CD8-positive, alpha-beta memory T cell (primary cell): ENCODE results near the gene WFIKKN1. TPM values are rescaled to one million over a fixed set of nuclear protein-coding genes. Genes with fewer than 3 reads are reported as not detected.

ENCODE experiments used
- CTCF ChIA-PET: fragments of 350-600 bp; sonication (Branson Sonifier 250); formaldehyde crosslinking; loops from one replicate; lab custom pipeline; 2021; ENCODE audit warnings: antibody characterized with exemption; lab: Charles Lee
- POLR2A ChIA-PET: fragments of 350-600 bp; sonication (Branson Sonifier 250); formaldehyde crosslinking; loops from one replicate; lab custom pipeline; 2021; ENCODE audit warnings: antibody characterized with exemption; lab: Charles Lee
- DNase-seq, 5 donors: peaks; one replicate each; pipeline versions ENCODE4 v3.0.0 to v3.0.0-alpha.2; 2020 to 2022; ENCODE audit warnings: mixed read lengths in 1 of 5
- H3K27ac ChIP-seq: one replicate; pipeline ENCODE4 v1.7.0; 2013; ENCODE audit warnings: low read depth, mild to moderate bottlenecking, low read length, moderate library complexity
- H3K27me3 ChIP-seq: 2 replicates; pipeline ENCODE4 v1.7.0; 2013; ENCODE audit warnings: low read length, mild to moderate bottlenecking; ENCODE audit not compliant: insufficient read depth, poor library complexity, severe bottlenecking
- H3K36me3 ChIP-seq: 2 replicates; pipeline ENCODE4 v1.7.0; 2013; ENCODE audit warnings: mild to moderate bottlenecking, low read length, moderate library complexity; ENCODE audit not compliant: insufficient read depth
- H3K4me1 ChIP-seq: 2 replicates; pipeline ENCODE4 v1.7.0; 2013; ENCODE audit warnings: mild to moderate bottlenecking, low read length, moderate library complexity; ENCODE audit not compliant: insufficient read depth
- H3K4me3 ChIP-seq: 2 replicates; pipeline ENCODE4 v1.7.0; 2013; ENCODE audit warnings: mild to moderate bottlenecking, low read length
- H3K9me3 ChIP-seq: 2 replicates; pipeline ENCODE4 v1.7.0; 2013; ENCODE audit warnings: mild to moderate bottlenecking, low read length
- H3K27ac Mint-ChIP-seq, 8 donors: one replicate each; pipeline ENCODE4 v1.8.0; 2020 to 2021; ENCODE audit warnings: mixed read lengths in 8 of 8, mild to moderate bottlenecking in 6 of 8, inconsistent platforms in 3 of 8, moderate library complexity in 3 of 8
- H3K27me3 Mint-ChIP-seq, 2 donors: one replicate each; pipeline ENCODE4 v1.8.0; 2020 to 2021; ENCODE audit warnings: mixed read lengths in 2 of 2, mild to moderate bottlenecking in 1 of 2, moderate library complexity in 1 of 2
- H3K36me3 Mint-ChIP-seq, 3 donors: one replicate each; pipeline ENCODE4 v1.8.0; 2020 to 2021; ENCODE audit warnings: mixed read lengths in 3 of 3, inconsistent platforms in 1 of 3, mild to moderate bottlenecking in 1 of 3
- H3K4me1 Mint-ChIP-seq, 3 donors: one replicate each; pipeline ENCODE4 v1.8.0; 2020 to 2021; ENCODE audit warnings: mixed read lengths in 3 of 3, inconsistent platforms in 1 of 3, mild to moderate bottlenecking in 1 of 3
- H3K4me3 Mint-ChIP-seq, 7 donors: one replicate each; pipeline ENCODE4 v1.8.0; 2020 to 2021; ENCODE audit warnings: mixed read lengths in 7 of 7, mild to moderate bottlenecking in 6 of 7, moderate library complexity in 4 of 7, inconsistent platforms in 2 of 7
- H3K9me3 Mint-ChIP-seq, 5 donors: one replicate each; pipeline ENCODE4 v1.8.0; 2020 to 2022; ENCODE audit warnings: mixed read lengths in 5 of 5, mild to moderate bottlenecking in 3 of 5, moderate library complexity in 2 of 5, inconsistent platforms in 1 of 5
- polyA plus RNA-seq: library from polyadenylated mRNA; unstranded; fragments of 300-500 nt; fragmentation: Illumina TruSeq; gene quantifications from one replicate; pipeline ENCODE4 v1.2.3, GENCODE V29; 2021
- total RNA-seq, 2 experiments: library from RNA; stranded (reverse); gene quantifications; one replicate each; pipeline ENCODE4 v1.2.3, GENCODE V29; 2021

WFIKKN1 gene
- total and polyA plus RNA-seq, 3 experiments from 2014 or later = 0.09 to 0.22 (median 0.11) TPM

DNA sequence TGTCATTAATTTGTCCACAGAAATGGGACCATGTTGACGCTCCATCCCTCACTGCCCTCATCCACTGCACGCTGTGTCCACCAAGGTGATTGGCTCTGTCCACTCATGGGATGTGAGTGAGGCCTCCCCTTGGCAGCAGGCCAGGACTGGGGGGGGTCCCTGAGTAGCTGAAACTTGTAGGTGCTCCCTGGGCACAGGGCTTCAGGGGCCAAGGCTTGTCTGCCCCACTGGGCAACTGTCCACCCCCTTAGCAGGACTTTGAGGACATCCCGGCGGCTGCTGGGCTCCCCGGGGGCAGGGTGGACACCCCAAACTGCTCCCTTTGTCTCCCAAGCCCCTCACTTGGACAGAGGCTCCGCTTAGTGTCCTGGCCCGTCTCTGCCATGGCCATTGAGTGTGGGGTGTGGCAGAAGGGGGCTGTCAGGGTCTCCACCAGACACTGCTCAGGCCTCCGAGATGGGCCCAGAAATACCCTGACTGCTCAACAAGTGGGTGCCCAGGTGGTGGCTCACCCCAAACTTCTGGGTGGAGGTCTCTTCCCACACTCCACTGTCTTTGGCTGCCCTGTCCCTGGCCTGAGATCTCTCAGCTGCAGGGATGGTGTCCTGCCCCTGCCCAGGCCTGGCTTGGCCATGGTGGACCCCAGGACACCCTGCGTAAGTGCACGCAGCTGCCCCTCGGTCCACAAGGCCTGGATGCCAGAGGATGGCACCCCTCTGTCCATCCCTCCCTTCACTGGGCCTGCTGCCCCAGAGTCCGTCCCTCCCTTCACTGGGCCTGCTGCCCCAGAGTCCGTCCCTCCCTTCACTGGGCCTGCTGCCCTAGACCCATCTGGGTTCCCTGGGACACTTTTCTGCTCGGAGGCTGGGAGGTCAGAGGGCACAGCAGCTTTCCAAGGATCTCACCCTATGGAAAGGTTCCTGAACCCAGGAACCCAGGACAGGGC is 43.9 kb upstream of the WFIKKN1 start:
- H3K27ac Mint-ChIP-seq = peak overlapping the region in 6 of 8 donors; percentile 57 to 98 (median 68)
- ChIA-PET CTCF (no interaction called here), POLR2A (interaction anchor here (2.2 kb wide), 1 partner anchor 50 kb away, joined by 7 read pairs; the partner anchor contains the start of gene METTL26)

DNA sequence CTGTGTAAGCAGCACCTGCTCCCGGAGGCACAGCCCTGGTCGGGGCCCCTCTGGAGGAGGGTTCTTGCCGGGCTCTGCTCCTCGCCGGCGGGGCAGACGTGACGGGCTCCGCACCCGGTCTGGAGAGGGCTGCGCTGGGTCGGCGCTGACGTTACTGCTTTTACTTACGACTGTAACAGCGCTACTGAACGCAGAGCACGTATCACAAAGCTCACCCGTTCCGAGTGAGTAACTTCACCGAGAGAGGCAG is 42.2 kb upstream of the WFIKKN1 start:
- Mint-ChIP-seq H3K27ac (peak overlapping the region; percentile 89 to 99 (median 98)), H3K36me3 (peaks cover 0 to 17% (median 0%) of the 10 kb centered on the region in 3 donors), H3K4me1 (peaks cover 21 to 45% (median 24%) of the 10 kb centered on the region in 3 donors), H3K9me3 (no peaks in the 10 kb centered on the region), H3K27me3 (peaks cover 0 to 4% of the 10 kb centered on the region in 2 donors), H3K4me3 (peak overlapping the region; percentile 88 to 98 (median 96))
- peak in 3 of 5 donors; percentile 46 to 82 (median 47) for DNase-seq
- ChIA-PET CTCF (interaction anchor here (1.8 kb wide), 1 partner anchor 9 kb away, joined by 7 read pairs; no protein-coding TSS in a partner anchor), POLR2A (interaction anchor here (0.5 to 2.2 kb wide), 5 partner anchors 19 to 206 kb away, joined by 3 to 7 read pairs (median 3); partner anchors contain the start of genes CAPN15, JMJD8, METTL26 and PIGQ)
- Histone ChIP-seq H3K4me1 (peaks cover 26% of the 10 kb centered on the region), H3K27ac (peak overlapping the region; percentile 87), H3K36me3 (no peaks in the 10 kb centered on the region), H3K4me3 (peak overlapping the region; percentile 83), H3K27me3 (no peaks in the 10 kb centered on the region), H3K9me3 (no peaks in the 10 kb centered on the region)

More for the DNA sequence above, 43.9 kb upstream of the WFIKKN1 start:
- Mint-ChIP-seq H3K9me3 (no peaks in the 10 kb centered on the region), H3K36me3 (peaks cover 0 to 8% (median 0%) of the 10 kb centered on the region in 3 donors), H3K27me3 (peaks cover 0 to 4% of the 10 kb centered on the region in 2 donors), H3K4me1 (peaks cover 13 to 30% (median 17%) of the 10 kb centered on the region in 3 donors), H3K4me3 (peak overlapping the region; percentile 55 to 98 (median 95))
- no peak for DNase-seq
- Histone ChIP-seq H3K4me1 (peaks cover 26% of the 10 kb centered on the region), H3K4me3 (no peak overlapping the region), H3K27ac (no peak overlapping the region), H3K36me3 (no peaks in the 10 kb centered on the region), H3K27me3 (no peaks in the 10 kb centered on the region), H3K9me3 (no peaks in the 10 kb centered on the region)

DNA sequence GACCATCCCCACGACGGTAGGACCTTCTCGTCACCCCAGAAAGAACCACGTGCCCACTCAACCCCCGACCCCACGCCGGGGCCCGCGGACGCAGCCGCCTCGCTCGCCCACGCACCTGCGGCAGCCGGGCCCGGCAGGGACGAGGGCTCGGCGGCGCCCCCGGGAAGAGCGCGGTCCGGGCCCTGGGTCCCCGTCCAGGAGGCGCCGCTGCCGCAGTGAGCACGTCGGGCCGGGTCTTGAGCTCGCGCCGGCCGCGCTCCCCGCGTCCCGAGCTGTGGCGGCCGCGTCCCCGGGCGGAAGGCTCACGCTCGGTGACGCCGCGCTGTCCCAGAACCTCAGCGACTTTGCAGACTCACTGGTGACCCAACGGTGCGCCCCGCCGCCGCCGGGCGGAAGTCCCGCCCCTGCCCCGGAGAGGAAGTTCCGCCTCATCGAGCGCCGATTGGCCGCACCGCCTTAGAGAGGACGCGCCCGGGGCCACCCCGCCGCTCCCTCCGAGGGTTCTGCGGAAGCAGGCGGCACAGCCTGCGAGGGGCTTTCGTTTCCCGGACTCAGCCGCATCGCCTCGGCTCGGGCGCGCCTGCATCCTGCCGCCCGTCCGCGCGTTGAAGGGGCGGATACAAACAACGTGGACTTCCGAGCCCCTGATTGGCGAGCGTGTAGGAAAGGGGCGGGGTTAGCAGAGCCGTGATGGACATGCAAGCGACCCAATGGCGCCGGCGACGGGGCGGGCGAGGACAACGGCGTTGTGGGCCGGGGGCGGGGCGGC is 41.7 kb upstream of the WFIKKN1 start:
- Histone ChIP-seq H3K4me1 (peaks cover 26% of the 10 kb centered on the region), H3K36me3 (no peaks in the 10 kb centered on the region), H3K27ac (peak overlapping the region; percentile 87), H3K9me3 (no peaks in the 10 kb centered on the region), H3K27me3 (no peaks in the 10 kb centered on the region), H3K4me3 (peak overlapping the region; percentile 83)
- Mint-ChIP-seq H3K4me3 (peak overlapping the region; percentile 88 to 100 (median 97)), H3K9me3 (no peaks in the 10 kb centered on the region), H3K27me3 (peaks cover 0 to 4% of the 10 kb centered on the region in 2 donors), H3K36me3 (peaks cover 0 to 19% (median 0%) of the 10 kb centered on the region in 3 donors), H3K4me1 (peaks cover 24 to 48% (median 26%) of the 10 kb centered on the region in 3 donors), H3K27ac (peak overlapping the region; percentile 89 to 100 (median 99))
- ChIA-PET POLR2A (interaction anchor here (0.5 to 2.2 kb wide), 5 partner anchors 19 to 206 kb away, joined by 3 to 7 read pairs (median 3); partner anchors contain the start of genes CAPN15, JMJD8, METTL26 and PIGQ), CTCF (interaction anchor here (1.8 kb wide), 1 partner anchor 10 kb away, joined by 7 read pairs; no protein-coding TSS in a partner anchor)
- peak; percentile 98 to 99 (median 99) for DNase-seq

DNA sequence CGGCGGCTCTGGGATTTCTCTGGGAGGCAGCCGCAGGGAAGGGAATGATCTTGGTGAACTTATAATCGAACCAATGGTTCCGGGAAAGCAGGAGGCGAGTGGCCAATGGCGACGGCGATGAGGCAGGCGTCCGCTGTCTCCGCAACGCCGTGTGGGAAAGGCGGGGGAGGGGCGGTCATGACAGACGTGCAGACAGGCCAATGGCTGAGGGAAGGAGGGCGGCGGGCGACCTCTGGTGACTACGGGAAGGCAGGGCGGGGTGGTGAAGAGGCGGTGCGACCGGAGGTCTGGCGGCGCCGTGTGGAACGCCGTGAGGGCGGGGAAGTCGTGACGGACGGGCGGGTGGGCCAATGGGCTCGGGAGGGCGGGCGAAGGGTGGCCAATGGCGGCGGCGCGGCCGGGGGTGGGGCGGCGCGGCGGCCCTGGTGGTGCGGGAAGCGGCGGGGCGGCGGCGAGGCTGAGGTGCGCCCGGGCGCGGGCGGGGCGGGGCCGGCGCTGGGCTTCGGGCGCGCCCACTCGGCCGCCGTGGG is 41.1 kb upstream of the WFIKKN1 start, which contains the start of gene RAB40C:
Gene RAB40C (plus strand): TSS at position 409 of the 530 bp plus-strand sequence. CDS start 226 bp downstream, outside the sequence.
- POLR2A ChIA-PET = interaction anchor here (1.2 kb wide), 2 partner anchors 47 to 60 kb away, joined by 4 read pairs; partner anchors contain the start of genes METTL26 and WDR90
- Histone ChIP-seq H3K36me3 (no peaks in the 10 kb centered on the region), H3K27me3 (no peaks in the 10 kb centered on the region), H3K27ac (peak within 1 kb of the TSS; percentile 87), H3K4me1 (peaks cover 26% of the 10 kb centered on the region), H3K9me3 (no peaks in the 10 kb centered on the region), H3K4me3 (peak within 1 kb of the TSS; percentile 83)
- peak within 1 kb of the TSS; percentile 90 to 100 (median 97) for H3K4me3 Mint-ChIP-seq
- H3K27me3 Mint-ChIP-seq = peaks cover 0 to 4% of the 10 kb centered on the region in 2 donors
- peak within 1 kb of the TSS; percentile 92 to 100 (median 98) for H3K27ac Mint-ChIP-seq
- CTCF ChIA-PET = interaction anchor here (1.0 kb wide), 1 partner anchor 46 kb away, joined by 4 read pairs; the partner anchor contains the start of gene METTL26
- no peaks in the 10 kb centered on the region for H3K9me3 Mint-ChIP-seq
- peaks cover 30 to 55% (median 30%) of the 10 kb centered on the region in 3 donors for H3K4me1 Mint-ChIP-seq
- peaks cover 0 to 23% (median 0%) of the 10 kb centered on the region in 3 donors for H3K36me3 Mint-ChIP-seq
- DNase-seq = peak; percentile 98 to 100 (median 99)

DNA sequence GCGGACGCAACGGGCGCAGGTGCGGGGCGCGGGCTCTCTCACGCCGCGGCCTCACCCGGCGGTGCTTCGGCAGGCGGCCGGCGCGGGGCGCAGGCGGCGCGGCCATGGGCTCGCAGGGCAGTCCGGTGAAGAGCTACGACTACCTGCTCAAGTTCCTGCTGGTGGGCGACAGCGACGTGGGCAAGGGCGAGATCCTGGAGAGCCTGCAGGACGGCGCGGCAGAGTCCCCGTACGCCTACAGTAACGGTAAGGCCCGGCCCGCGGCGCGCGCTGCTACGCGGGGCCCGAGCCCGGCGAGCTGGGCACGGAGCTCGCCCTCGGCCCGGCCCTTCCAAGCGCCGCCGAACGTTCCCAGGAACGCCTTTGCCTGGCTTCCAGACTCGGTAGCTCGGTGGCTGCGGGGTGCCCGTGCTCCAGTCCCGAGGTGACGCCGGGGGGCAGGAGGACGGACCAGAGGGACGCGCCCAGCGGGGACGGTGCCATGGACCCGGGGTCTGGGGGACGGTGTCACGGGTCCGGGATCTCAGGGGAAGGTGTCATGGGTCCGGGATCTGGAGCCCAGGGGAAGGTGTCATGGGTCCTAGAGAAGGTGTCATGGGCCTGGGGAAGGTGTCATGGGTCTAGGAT is 40.5 kb upstream of the WFIKKN1 start:
- Mint-ChIP-seq H3K4me3 (peak overlapping the region; percentile 83 to 96 (median 90)), H3K36me3 (peaks cover 0 to 23% (median 0%) of the 10 kb centered on the region in 3 donors), H3K9me3 (no peaks in the 10 kb centered on the region), H3K27ac (peak overlapping the region; percentile 50 to 92 (median 83)), H3K27me3 (peaks cover 0 to 4% of the 10 kb centered on the region in 2 donors), H3K4me1 (peaks cover 30 to 58% (median 30%) of the 10 kb centered on the region in 3 donors)
- ChIA-PET POLR2A (interaction anchor here (1.2 kb wide), 2 partner anchors 46 to 59 kb away, joined by 4 read pairs; partner anchors contain the start of genes METTL26 and WDR90), CTCF (interaction anchor here (1.0 kb wide), 1 partner anchor 46 kb away, joined by 4 read pairs; the partner anchor contains the start of gene METTL26)
- no peak for DNase-seq
- H3K9me3 ChIP-seq = no peaks in the 10 kb centered on the region
- no peaks in the 10 kb centered on the region for H3K36me3 ChIP-seq
- H3K4me3 ChIP-seq = peak overlapping the region; percentile 63
- no peaks in the 10 kb centered on the region for H3K27me3 ChIP-seq
- peak overlapping the region; percentile 57 for H3K27ac ChIP-seq
- H3K4me1 ChIP-seq = peaks cover 26% of the 10 kb centered on the region

DNA sequence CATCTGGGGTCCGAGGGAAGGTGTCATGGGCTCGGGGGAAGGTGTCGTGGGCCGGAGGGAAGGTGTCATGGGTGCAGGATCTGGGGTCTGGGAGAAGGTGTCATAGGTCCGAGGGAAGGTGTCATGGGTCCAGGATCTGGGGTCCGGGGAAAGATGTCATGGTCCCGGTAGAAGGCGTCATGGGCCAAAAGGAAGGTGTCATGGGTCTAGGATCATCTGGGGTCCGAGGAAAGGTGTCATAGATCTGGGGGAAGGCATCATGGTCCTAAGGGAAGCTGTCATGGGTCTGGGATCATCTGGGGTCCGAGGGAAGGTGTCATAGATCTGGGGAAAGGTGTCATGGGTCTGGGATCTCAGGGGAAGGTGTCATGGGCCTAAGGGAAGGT is 40.0 kb upstream of the WFIKKN1 start:
- H3K36me3 Mint-ChIP-seq = peaks cover 0 to 23% (median 0%) of the 10 kb centered on the region in 3 donors
- CTCF ChIA-PET = interaction anchor here (1.0 kb wide), 1 partner anchor 45 kb away, joined by 4 read pairs; the partner anchor contains the start of gene METTL26
- Histone ChIP-seq H3K27ac (peak overlapping the region; percentile 57), H3K4me3 (peak overlapping the region; percentile 63), H3K9me3 (no peaks in the 10 kb centered on the region), H3K36me3 (no peaks in the 10 kb centered on the region), H3K4me1 (peaks cover 26% of the 10 kb centered on the region), H3K27me3 (no peaks in the 10 kb centered on the region)
- H3K4me3 Mint-ChIP-seq = peak overlapping the region; percentile 83 to 96 (median 90)
- H3K9me3 Mint-ChIP-seq = no peaks in the 10 kb centered on the region
- no peak for DNase-seq
- peak overlapping the region; percentile 50 to 92 (median 83) for H3K27ac Mint-ChIP-seq
- H3K4me1 Mint-ChIP-seq = peaks cover 30 to 58% (median 30%) of the 10 kb centered on the region in 3 donors
- POLR2A ChIA-PET = interaction anchor here (1.2 kb wide), 2 partner anchors 46 to 59 kb away, joined by 4 read pairs; partner anchors contain the start of genes METTL26 and WDR90
- peaks cover 0 to 2% of the 10 kb centered on the region in 2 donors for H3K27me3 Mint-ChIP-seq
